K562 (cell line): ENCODE results near the gene CDC23. TPM values are rescaled to one million over a fixed set of nuclear protein-coding genes. Genes with fewer than 3 reads are reported as not detected.

Experiments
- ATAC-seq: fragments of 200-7000 bp; cut with Tn5 transposase; 3 replicates; pipeline ENCODE4 v1.9.1; 2020; ENCODE audit warnings: moderate library complexity
- BruUV-seq: library from RNA; stranded (reverse); fragments of 400-500 nt; replicated peaks from 2 replicates; lab custom pipeline; 2021; lab: Mats Ljungman, UMichigan
- CTCF ChIA-PET: fragments of 300-600 bp; formaldehyde crosslinking; extraction: SDS; loops from one replicate; lab custom pipeline; 2021; ENCODE audit warnings: low intra/inter-chr PET ratio; lab: Yijun Ruan, JAX
- POLR2A ChIA-PET: fragments of 300-600, 350-650 bp; sonication (Branson Sonifier 250); formaldehyde crosslinking; extraction: SDS; loops from one replicate; lab custom pipeline; 2021; ENCODE audit warnings: antibody characterized with exemption, inconsistent platforms; lab: Yijun Ruan, JAX
- DNase-seq, 4 experiments: peaks; one replicate each; pipeline versions ENCODE4 v3.0.0 to v3.0.0-alpha.2; 2011 to 2018; ENCODE audit warnings: low spot score in 3 of 4, mixed read lengths in 3 of 4; ENCODE audit errors: extremely low read depth in 1 of 4
- FAIRE-seq: peaks from 2 replicates; lab custom pipeline; 2011; peaks lifted over from hg19 to GRCh38; lab: Jason Lieb, UNC
- H2AFZ ChIP-seq: 2 replicates; pipeline ENCODE4 v1.6.0; 2011; ENCODE audit warnings: low read depth, low read length, control low read depth, inconsistent platforms
- H3K27ac ChIP-seq: fragments of 200-600 bp; 3 replicates; pipeline ENCODE4 v1.8.0; 2011; ENCODE audit warnings: low read depth, mild to moderate bottlenecking, control low read depth, inconsistent platforms, low read length, moderate library complexity, mixed read lengths; ENCODE audit errors: extremely low read depth
- H3K27me3 ChIP-seq, 2 experiments: fragments of 300-600 bp in 1 of 2; 2 replicates in 1 of 2; 3 replicates in 1 of 2; pipeline versions ENCODE4 v1.6.0 to v1.8.0; 2011; ENCODE audit warnings: inconsistent platforms in 2 of 2, low read length in 2 of 2, mild to moderate bottlenecking in 1 of 2, mixed read lengths in 1 of 2, moderate library complexity in 1 of 2; ENCODE audit not compliant: control insufficient read depth in 2 of 2, insufficient read depth in 2 of 2
- H3K36me3 ChIP-seq: fragments of 300-600 bp; 3 replicates; pipeline ENCODE4 v1.8.0; 2011; ENCODE audit warnings: mild to moderate bottlenecking, low read length, inconsistent platforms; ENCODE audit not compliant: control insufficient read depth, insufficient read depth
- H3K4me1 ChIP-seq, 2 experiments: fragments of 200-600 bp in 1 of 2; replicated peaks in 1 of 2; 2 replicates in 1 of 2; 3 replicates in 1 of 2; pipeline versions ENCODE4 v1.5.1 to v1.8.0; 2011; ENCODE audit warnings: inconsistent platforms in 2 of 2, low read length in 2 of 2, mild to moderate bottlenecking in 1 of 2, mixed read lengths in 1 of 2, moderate library complexity in 1 of 2; ENCODE audit not compliant: control insufficient read depth in 2 of 2, insufficient read depth in 2 of 2
- H3K4me2 ChIP-seq: 2 replicates; pipeline ENCODE4 v1.6.1; 2011; ENCODE audit warnings: low read length, control low read depth, inconsistent platforms, mixed read lengths; ENCODE audit not compliant: insufficient read depth
- H3K4me3 ChIP-seq: fragments of 200-600 bp; sonication (generic), shearing (Covaris generic); 2 replicates; pipeline ENCODE4 v1.5.1; 2016; ENCODE audit warnings: control low read depth, inconsistent platforms
- H3K79me2 ChIP-seq: fragments of 200-600 bp; 3 replicates; pipeline ENCODE4 v1.8.0; 2011; ENCODE audit warnings: low read length, inconsistent platforms; ENCODE audit not compliant: control insufficient read depth, insufficient read depth
- H3K9ac ChIP-seq, 2 experiments: 2 replicates each; pipeline versions ENCODE4 v1.6.0 to v1.6.1; 2011; ENCODE audit warnings: low read depth in 2 of 2, low read length in 2 of 2, control low read depth in 1 of 2, inconsistent platforms in 1 of 2, mild to moderate bottlenecking in 1 of 2, mixed read lengths in 1 of 2; ENCODE audit not compliant: insufficient read depth in 1 of 2
- H3K9me1 ChIP-seq: one replicate; pipeline ENCODE4 v1.6.0; 2011; ENCODE audit warnings: inconsistent platforms, mild to moderate bottlenecking, low read length, moderate library complexity; ENCODE audit not compliant: control insufficient read depth, insufficient read depth
- H3K9me3 ChIP-seq: replicated peaks from 2 replicates; pipeline ENCODE4 v1.5.1; 2011; ENCODE audit warnings: low read depth, low read length, inconsistent platforms; ENCODE audit not compliant: control insufficient read depth, insufficient read depth
- H4K20me1 ChIP-seq: replicated peaks from 2 replicates; pipeline ENCODE4 v1.6.1; 2011; ENCODE audit warnings: low read length, inconsistent platforms, mixed read lengths; ENCODE audit not compliant: control insufficient read depth, insufficient read depth
- BRCA1 ChIP-seq, 2 experiments: fragments of 450-650 bp in 1 of 2; sonication (generic) in 1 of 2; formaldehyde crosslinking in 1 of 2; IDR thresholded peaks; 2 replicates each; pipeline versions ENCODE4 v1.5.0 to v1.6.1; 2017 to 2020; ENCODE audit warnings: mild to moderate bottlenecking in 1 of 2, missing genetic modification reagents in 1 of 2
- BRD4 ChIP-seq: fragments of 200-600 bp; sonication (generic); IDR thresholded peaks from 2 replicates; pipeline ENCODE4 v1.6.1; 2017; ENCODE audit warnings: inconsistent platforms
- CBX8 ChIP-seq: fragments of 200-600 bp; sonication (generic); IDR thresholded peaks from 2 replicates; pipeline ENCODE4 v1.6.1; 2012; ENCODE audit warnings: borderline replicate concordance, mixed run types, low read depth, mild to moderate bottlenecking, moderate library complexity, mixed read lengths, low read length, control low read depth, inconsistent platforms; ENCODE audit not compliant: poor library complexity, severe bottlenecking; ENCODE audit errors: extremely low read depth
- DDX20 ChIP-seq: fragments of 450-650 bp; IDR thresholded peaks from 2 replicates; pipeline ENCODE4 v1.6.1; 2016; ENCODE audit warnings: missing genetic modification characterization, low read depth, mild to moderate bottlenecking, missing compliant biosample characterization, moderate library complexity
- FUS ChIP-seq: fragments of 200-400 bp; formaldehyde crosslinking; optimal IDR thresholded peaks from 2 replicates; pipeline ENCODE3; 2017; ENCODE audit warnings: low read depth, low read length
- HLTF ChIP-seq: fragments of 450-650 bp; IDR thresholded peaks from 2 replicates; pipeline ENCODE4 v1.6.1; 2016
- HNRNPK ChIP-seq: fragments of 200-400 bp; formaldehyde crosslinking; IDR thresholded peaks from one replicate; pipeline ENCODE4 v1.6.1; 2018; ENCODE audit warnings: mild to moderate bottlenecking, low read depth, low read length; ENCODE audit not compliant: poor library complexity, severe bottlenecking
- RAD21 ChIP-seq, 2 experiments: fragments of 250-450 bp in 1 of 2; fragments of 450-650 bp in 1 of 2; sonication (Bioruptor Pico) in 1 of 2; formaldehyde crosslinking in 1 of 2; IDR thresholded peaks in 1 of 2; conservative IDR thresholded peaks in 1 of 2; 2 replicates each; pipeline versions ENCODE4 v1.4.0 to v1.8.0; 2020 to 2022; ENCODE audit warnings: mild to moderate bottlenecking in 2 of 2, moderate library complexity in 1 of 2
- SAP30 ChIP-seq: fragments of 200-600 bp; sonication (generic); IDR thresholded peaks from 2 replicates; pipeline ENCODE4 v1.6.1; 2012; ENCODE audit warnings: borderline replicate concordance, low read depth, mild to moderate bottlenecking, moderate library complexity, low read length, control low read depth, inconsistent platforms; ENCODE audit not compliant: insufficient read depth, poor library complexity, severe bottlenecking
- SP2 ChIP-seq: IDR thresholded peaks from 2 replicates; pipeline ENCODE4 v1.6.1; 2011; ENCODE audit warnings: mild to moderate bottlenecking, low read depth, low read length, moderate library complexity; ENCODE audit not compliant: poor library complexity, severe bottlenecking; ENCODE audit errors: extremely low read depth
- SRSF3 ChIP-seq: fragments of 200-400 bp; formaldehyde crosslinking; IDR thresholded peaks from 2 replicates; pipeline ENCODE4 v1.6.1; 2016; ENCODE audit warnings: mild to moderate bottlenecking, low read length, moderate library complexity; ENCODE audit not compliant: insufficient read depth
- TEAD2 ChIP-seq: fragments of 450-650 bp; IDR thresholded peaks from 2 replicates; pipeline ENCODE4 v1.6.1; 2016; ENCODE audit warnings: missing genetic modification characterization, control low read depth, missing compliant biosample characterization
- ZNF764 ChIP-seq: fragments of 250-450 bp; sonication (Bioruptor Pico); IDR thresholded peaks from 2 replicates; pipeline ENCODE4 v1.4.0; 2020; ENCODE audit warnings: low read depth, mild to moderate bottlenecking, moderate library complexity
- WGBS: fragments of 100-300 bp; shearing (Covaris generic); methylation state at CpG from one replicate; pipeline ENCODE4 v1.1.6; 2016; ENCODE audit warnings: low coverage, mixed read lengths; ENCODE audit not compliant: insufficient coverage; ENCODE audit errors: missing lambda C conversion rate; 5-methylcytosine and 5-hydroxymethylcytosine counted together
- in situ Hi-C: fragments of 300-500 bp; cut with MboI; formaldehyde crosslinking; loops from 4 replicates; pipeline ENCODE4 v1.15.0; 2018; ENCODE audit warnings: inconsistent platforms, mixed read lengths
- intact Hi-C: fragments of 100-400 bp; cut with micrococcal nuclease; formaldehyde crosslinking; loops from 2 replicates; pipeline ENCODE4 v1.14.2; 2022
- polyA plus RNA-seq, 8 experiments: library from polyadenylated mRNA; depleted of rRNA in 4 of 8; stranded (reverse) in 5 of 8; unstranded in 3 of 8; fragments of >200 nt; fragmentation: Nextera tagmentation in 2 of 8; fragmentation: Illumina TruSeq in 1 of 8; extraction: Ambion mirVana in 2 of 8; extraction: Trizol in 1 of 8; gene quantifications; 2 replicates each; pipeline versions ENCODE4 v1.2.1 to v1.2.3, GENCODE V29; 2011 to 2014; ENCODE audit warnings: inconsistent platforms in 1 of 8, missing spikeins in 1 of 8
- total RNA-seq, 7 experiments: library from RNA; depleted of rRNA in 6 of 7; stranded (reverse); fragments of >200 nt in 6 of 7; fragmentation: Illumina TruSeq in 2 of 7; extraction: Trizol in 2 of 7; gene quantifications; 2 replicates each; pipeline versions ENCODE4 v1.2.1 to v1.2.3, GENCODE V29; 2011 to 2021; ENCODE audit warnings: low replicate concordance in 1 of 7
- TF ChIP-seq, protein P1 (sequence below): fragments of 450-650 bp; IDR thresholded peaks from 2 replicates; pipeline ENCODE4 v1.6.1; 2017; ENCODE audit warnings: antibody characterized with exemption, mild to moderate bottlenecking
- TF ChIP-seq, protein P2 (sequence below): fragments of 250-450 bp; sonication (Bioruptor Pico); IDR thresholded peaks from 2 replicates; pipeline ENCODE4 v1.4.0; 2020; ENCODE audit warnings: mild to moderate bottlenecking

Gene CDC23
- total and polyA plus RNA-seq, 9 of the 15 experiments (the other 6 are each of a cell fraction or from before 2014, with no cell fraction given): 34.5 to 157 (median 65.5) TPM

DNA sequence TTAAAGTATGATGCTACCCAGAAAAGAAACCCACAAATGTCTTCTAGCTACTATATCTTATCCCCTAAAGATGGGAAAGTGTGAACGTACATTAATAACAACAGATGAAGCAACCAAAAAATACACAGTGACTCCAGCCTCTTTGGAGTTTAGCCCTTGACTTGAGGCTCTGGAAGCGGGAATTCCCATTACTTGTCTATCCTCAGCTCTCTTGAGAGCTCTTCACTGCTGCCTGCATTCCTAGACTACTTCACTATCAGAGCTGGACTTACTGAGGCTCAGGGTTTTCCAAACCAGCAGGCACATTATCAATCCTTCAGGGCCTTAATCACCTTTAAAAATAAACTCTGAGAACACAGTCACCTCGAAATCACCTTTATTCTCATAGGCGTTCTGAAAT is 72.9 kb downstream of the CDC23 start (continued):
- peak; percentile 7 for TF ChIP-seq CBX8
- TF ChIP-seq, all 486 proteins: peak for 1

DNA sequence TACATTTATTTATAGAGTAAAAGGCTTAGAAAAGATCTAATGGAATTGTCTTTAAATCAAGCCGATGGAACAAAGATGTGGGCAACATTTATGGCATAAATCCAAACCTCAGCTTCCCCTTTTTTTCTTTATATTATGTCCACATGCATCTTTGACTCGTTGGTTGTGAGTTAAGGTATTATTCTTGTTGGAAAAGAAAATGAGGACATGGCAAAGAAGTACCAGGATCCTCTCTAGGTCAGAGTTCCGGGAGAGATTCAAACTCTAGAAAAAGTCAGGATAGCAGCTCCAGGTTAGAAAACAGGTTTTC is 73.4 kb downstream of the CDC23 start:
- Histone ChIP-seq H3K9me1 (no peaks in the 10 kb centered on the region), H3K36me3 (no peaks in the 10 kb centered on the region), H3K27ac (no peak overlapping the region), H3K79me2 (no peaks in the 10 kb centered on the region), H4K20me1 (no peaks in the 10 kb centered on the region), H3K4me3 (no peak overlapping the region), H3K4me1 (no peaks in the 10 kb centered on the region), H3K9ac (no peak overlapping the region), H2AFZ (no peak overlapping the region), H3K9me3 (no peaks in the 10 kb centered on the region), H3K27me3 (peaks cover 18 to 27% of the 10 kb centered on the region in 2 experiments; a peak in 4 of 5 replicates), H3K4me2 (no peak overlapping the region)
- ATAC-seq: no peak
- ChIA-PET POLR2A (interaction anchor here (0.7 to 1.4 kb wide), 2 partner anchors 9 to 39 kb away, joined by 4 read pairs; partner anchors contain the start of gene KIF20A), CTCF (no interaction called here)
- BruUV-seq: no TSS peak
- in situ Hi-C loops: loop anchor here (10.0 kb wide), 1 partner anchor 485 kb away; no protein-coding TSS in a partner anchor
- no peak for DNase-seq
- intact Hi-C loops: no loop called here
- WGBS: 3% methylated on average over 3 of the region's 3 CpGs
- FAIRE-seq: no peak
- no peak for TF ChIP-seq BRCA1 (IDR thresholded peaks at IDR 0.05)
- no peak for TF ChIP-seq BRCA1 (CRISPR knock-in tag; IDR thresholded peaks at IDR 0.05)
- TF ChIP-seq, protein P1, sequence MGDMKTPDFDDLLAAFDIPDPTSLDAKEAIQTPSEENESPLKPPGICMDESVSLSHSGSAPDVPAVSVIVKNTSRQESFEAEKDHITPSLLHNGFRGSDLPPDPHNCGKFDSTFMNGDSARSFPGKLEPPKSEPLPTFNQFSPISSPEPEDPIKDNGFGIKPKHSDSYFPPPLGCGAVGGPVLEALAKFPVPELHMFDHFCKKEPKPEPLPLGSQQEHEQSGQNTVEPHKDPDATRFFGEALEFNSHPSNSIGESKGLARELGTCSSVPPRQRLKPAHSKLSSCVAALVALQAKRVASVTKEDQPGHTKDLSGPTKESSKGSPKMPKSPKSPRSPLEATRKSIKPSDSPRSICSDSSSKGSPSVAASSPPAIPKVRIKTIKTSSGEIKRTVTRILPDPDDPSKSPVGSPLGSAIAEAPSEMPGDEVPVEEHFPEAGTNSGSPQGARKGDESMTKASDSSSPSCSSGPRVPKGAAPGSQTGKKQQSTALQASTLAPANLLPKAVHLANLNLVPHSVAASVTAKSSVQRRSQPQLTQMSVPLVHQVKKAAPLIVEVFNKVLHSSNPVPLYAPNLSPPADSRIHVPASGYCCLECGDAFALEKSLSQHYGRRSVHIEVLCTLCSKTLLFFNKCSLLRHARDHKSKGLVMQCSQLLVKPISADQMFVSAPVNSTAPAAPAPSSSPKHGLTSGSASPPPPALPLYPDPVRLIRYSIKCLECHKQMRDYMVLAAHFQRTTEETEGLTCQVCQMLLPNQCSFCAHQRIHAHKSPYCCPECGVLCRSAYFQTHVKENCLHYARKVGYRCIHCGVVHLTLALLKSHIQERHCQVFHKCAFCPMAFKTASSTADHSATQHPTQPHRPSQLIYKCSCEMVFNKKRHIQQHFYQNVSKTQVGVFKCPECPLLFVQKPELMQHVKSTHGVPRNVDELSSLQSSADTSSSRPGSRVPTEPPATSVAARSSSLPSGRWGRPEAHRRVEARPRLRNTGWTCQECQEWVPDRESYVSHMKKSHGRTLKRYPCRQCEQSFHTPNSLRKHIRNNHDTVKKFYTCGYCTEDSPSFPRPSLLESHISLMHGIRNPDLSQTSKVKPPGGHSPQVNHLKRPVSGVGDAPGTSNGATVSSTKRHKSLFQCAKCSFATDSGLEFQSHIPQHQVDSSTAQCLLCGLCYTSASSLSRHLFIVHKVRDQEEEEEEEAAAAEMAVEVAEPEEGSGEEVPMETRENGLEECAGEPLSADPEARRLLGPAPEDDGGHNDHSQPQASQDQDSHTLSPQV: no peak
- TF ChIP-seq FUS: no peak
- TF ChIP-seq HNRNPK: no peak
- no peak for TF ChIP-seq DDX20
- TF ChIP-seq, protein P2, sequence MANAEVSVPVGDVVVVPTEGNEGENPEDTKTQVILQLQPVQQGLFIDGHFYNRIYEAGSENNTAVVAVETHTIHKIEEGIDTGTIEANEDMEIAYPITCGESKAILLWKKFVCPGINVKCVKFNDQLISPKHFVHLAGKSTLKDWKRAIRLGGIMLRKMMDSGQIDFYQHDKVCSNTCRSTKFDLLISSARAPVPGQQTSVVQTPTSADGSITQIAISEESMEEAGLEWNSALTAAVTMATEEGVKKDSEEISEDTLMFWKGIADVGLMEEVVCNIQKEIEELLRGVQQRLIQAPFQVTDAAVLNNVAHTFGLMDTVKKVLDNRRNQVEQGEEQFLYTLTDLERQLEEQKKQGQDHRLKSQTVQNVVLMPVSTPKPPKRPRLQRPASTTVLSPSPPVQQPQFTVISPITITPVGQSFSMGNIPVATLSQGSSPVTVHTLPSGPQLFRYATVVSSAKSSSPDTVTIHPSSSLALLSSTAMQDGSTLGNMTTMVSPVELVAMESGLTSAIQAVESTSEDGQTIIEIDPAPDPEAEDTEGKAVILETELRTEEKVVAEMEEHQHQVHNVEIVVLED: no peak
- no peak for TF ChIP-seq SAP30
- TF ChIP-seq RAD21 (CRISPR knock-in tag; conservative IDR thresholded peaks at IDR 0.05 in 1 of 2, IDR thresholded peaks at IDR 0.05 in 1 of 2): no peak
- TF ChIP-seq SP2: no peak
- TF ChIP-seq SRSF3: no peak
- TF ChIP-seq TEAD2 (tag): no peak
- TF ChIP-seq BRD4: no peak
- TF ChIP-seq ZNF764: no peak
- no peak for TF ChIP-seq HLTF
